Fibroblast of mammary gland (primary cell): ENCODE data around the gene GZF1.

Experiments
- DNase-seq: peaks from one replicate; pipeline ENCODE4 v3.0.0-alpha.2; 2010; ENCODE audit warnings: low read depth
- H3K4me3 ChIP-seq: 2 replicates; pipeline ENCODE4 v1.5.1; 2011; ENCODE audit warnings: low read depth, mild to moderate bottlenecking, low read length, moderate library complexity; ENCODE audit not compliant: control insufficient read depth
- CTCF ChIP-seq: conservative IDR thresholded peaks from 2 replicates; pipeline ENCODE4 v1.5.1; 2011; ENCODE audit warnings: low read depth, low read length, inconsistent platforms; ENCODE audit not compliant: control insufficient read depth, insufficient read depth

The GZF1 gene

GRCh38 chr20:23391707-23392310, 29.8 kb downstream of the GZF1 start:
- TF ChIP-seq CTCF, result no peak
- no peak for DNase-seq
- no peak overlapping the region for H3K4me3 ChIP-seq

- no peak overlapping the region for H3K4me3 ChIP-seq
- DNase-seq, result no peak
- TF ChIP-seq CTCF, result no peak
Observed at GRCh38 chr20:23393996-23394775, 32.2 kb downstream of the GZF1 start.

GRCh38 chr20:23396950-23397627, 35.1 kb downstream of the GZF1 start:
- no peak for TF ChIP-seq CTCF
- H3K4me3 ChIP-seq, result no peak overlapping the region
- peak; percentile 27 for DNase-seq

- peak; percentile 62 for DNase-seq
- no peak for TF ChIP-seq CTCF
- no peak overlapping the region for H3K4me3 ChIP-seq
Observed at GRCh38 chr20:23397961-23398360, 36.0 kb downstream of the GZF1 start.

- no peak overlapping the region for H3K4me3 ChIP-seq
- TF ChIP-seq CTCF, result no peak
- peak; percentile 46 for DNase-seq
Observed at GRCh38 chr20:23399568-23400241, 37.7 kb downstream of the GZF1 start.

GRCh38 chr20:23401051-23401450, 39.1 kb downstream of the GZF1 start:
- H3K4me3 ChIP-seq, result no peak overlapping the region
- TF ChIP-seq CTCF, result no peak
- DNase-seq, result no peak
